Glutamatergic neuron (in vitro differentiated cells): ENCODE measurements around the gene DRD4. TPM values are rescaled to one million over a fixed set of nuclear protein-coding genes. Genes with fewer than 3 reads are reported as not detected.
A peak's percentile ranks its signal among the peaks of the same experiment; 100 is the strongest.

Source experiments
- DNase-seq: peaks from one replicate; pipeline ENCODE4 v3.0.0; 2022
- H3K27ac Mint-ChIP-seq: one replicate; pipeline ENCODE4 v1.8.0; 2020; ENCODE audit warnings: mild to moderate bottlenecking, mixed read lengths, inconsistent platforms; ENCODE audit not compliant: unreplicated experiment
- H3K27me3 Mint-ChIP-seq: one replicate; pipeline ENCODE4 v1.8.0; 2020; ENCODE audit warnings: mild to moderate bottlenecking, moderate library complexity, mixed read lengths, inconsistent platforms; ENCODE audit not compliant: unreplicated experiment
- H3K36me3 Mint-ChIP-seq: one replicate; pipeline ENCODE4 v1.8.0; 2020; ENCODE audit warnings: mild to moderate bottlenecking, mixed read lengths, inconsistent platforms; ENCODE audit not compliant: unreplicated experiment
- H3K4me1 Mint-ChIP-seq: one replicate; pipeline ENCODE4 v1.8.0; 2020; ENCODE audit warnings: mild to moderate bottlenecking, low read depth, mixed read lengths, inconsistent platforms; ENCODE audit not compliant: unreplicated experiment
- H3K4me3 Mint-ChIP-seq: one replicate; pipeline ENCODE4 v1.8.0; 2020; ENCODE audit warnings: mild to moderate bottlenecking, mixed read lengths, inconsistent platforms; ENCODE audit not compliant: unreplicated experiment
- H3K9me3 Mint-ChIP-seq: one replicate; pipeline ENCODE4 v1.8.0; 2020; ENCODE audit warnings: mild to moderate bottlenecking, moderate library complexity, mixed read lengths, inconsistent platforms; ENCODE audit not compliant: unreplicated experiment
- CTCF ChIP-seq: fragments of 200-600 bp; sonication (generic); IDR thresholded peaks from one replicate; pipeline ENCODE4 v1.5.0; 2021; ENCODE audit not compliant: partially characterized antibody, unreplicated experiment
- total RNA-seq: library from RNA; stranded (reverse); fragmentation: NEBNext Ultra II Directional; extraction: Animal tissue kit (Norgen Biotek cat#: 25700); gene quantifications from one replicate; pipeline ENCODE4 v1.2.1, GENCODE V29; 2021; ENCODE audit not compliant: unreplicated experiment

Gene DRD4
- total RNA-seq, 1 donor from 2014 or later = 2.9 TPM

- peaks cover 5% of the 10 kb centered on the region for H3K36me3 Mint-ChIP-seq
- DNase-seq = no peak
- H3K27ac Mint-ChIP-seq = no peak within 1 kb of the TSS
- H3K9me3 Mint-ChIP-seq = peaks cover 8% of the 10 kb centered on the region
- no peak within 1 kb of the TSS for H3K4me3 Mint-ChIP-seq
- H3K4me1 Mint-ChIP-seq = peaks cover 15% of the 10 kb centered on the region
- H3K27me3 Mint-ChIP-seq = peaks cover 14% of the 10 kb centered on the region
- no peak for TF ChIP-seq CTCF
Measured at GRCh38 chr11:624705-625635, 12.1 kb upstream of the DRD4 start, which contains the start of gene CDHR5. TSS of gene CDHR5 (minus strand) at chr11:624955. CDS start at chr11:624902, 53 bp downstream.

- H3K27ac Mint-ChIP-seq = no peak overlapping the region
- TF ChIP-seq CTCF = no peak
- no peak for DNase-seq
- no peak overlapping the region for H3K4me3 Mint-ChIP-seq
- peaks cover 15% of the 10 kb centered on the region for H3K4me1 Mint-ChIP-seq
- peaks cover 8% of the 10 kb centered on the region for H3K9me3 Mint-ChIP-seq
- peaks cover 14% of the 10 kb centered on the region for H3K27me3 Mint-ChIP-seq
- H3K36me3 Mint-ChIP-seq = peaks cover 5% of the 10 kb centered on the region
Measured at GRCh38 chr11:625636-626268, 11.3 kb upstream of the DRD4 start.

GRCh38 chr11:626475-627307 is 10.4 kb upstream of the DRD4 start, which contains the start of gene SCT:
TSS of gene SCT (minus strand) at chr11:627181. CDS start at chr11:627143, 38 bp downstream.
- TF ChIP-seq CTCF = no peak
- no peak for DNase-seq
- H3K27ac Mint-ChIP-seq = peak within 1 kb of the TSS; percentile 2
- H3K9me3 Mint-ChIP-seq = peaks cover 8% of the 10 kb centered on the region
- H3K27me3 Mint-ChIP-seq = peaks cover 14% of the 10 kb centered on the region
- peaks cover 15% of the 10 kb centered on the region for H3K4me1 Mint-ChIP-seq
- peaks cover 5% of the 10 kb centered on the region for H3K36me3 Mint-ChIP-seq
- H3K4me3 Mint-ChIP-seq = peak within 1 kb of the TSS; percentile 71

GRCh38 chr11:627308-627576 is 9.8 kb upstream of the DRD4 start:
- peaks cover 5% of the 10 kb centered on the region for H3K36me3 Mint-ChIP-seq
- no peak overlapping the region for H3K4me3 Mint-ChIP-seq
- peaks cover 8% of the 10 kb centered on the region for H3K9me3 Mint-ChIP-seq
- peaks cover 12% of the 10 kb centered on the region for H3K27me3 Mint-ChIP-seq
- no peak overlapping the region for H3K27ac Mint-ChIP-seq
- no peak for DNase-seq
- TF ChIP-seq CTCF = no peak
- peaks cover 15% of the 10 kb centered on the region for H3K4me1 Mint-ChIP-seq
